K562 (cell line): ENCODE data around the gene PDE1C. TPM values are rescaled to one million over a fixed set of nuclear protein-coding genes. Genes with fewer than 3 reads are reported as not detected.
A peak's percentile ranks its signal among the peaks of the same experiment; 100 is the strongest.

Experiments
- ATAC-seq: fragments of 200-7000 bp; cut with Tn5 transposase; 3 replicates; pipeline ENCODE4 v1.9.1; 2020; ENCODE audit warnings: moderate library complexity
- BruUV-seq: library from RNA; stranded (reverse); fragments of 400-500 nt; replicated peaks from 2 replicates; lab custom pipeline; 2021; lab: Mats Ljungman, UMichigan
- CTCF ChIA-PET: fragments of 300-600 bp; formaldehyde crosslinking; extraction: SDS; loops from one replicate; lab custom pipeline; 2021; ENCODE audit warnings: low intra/inter-chr PET ratio; lab: Yijun Ruan, JAX
- POLR2A ChIA-PET: fragments of 300-600, 350-650 bp; sonication (Branson Sonifier 250); formaldehyde crosslinking; extraction: SDS; loops from one replicate; lab custom pipeline; 2021; ENCODE audit warnings: antibody characterized with exemption, inconsistent platforms; lab: Yijun Ruan, JAX
- DNase-seq, 4 experiments: peaks; one replicate each; pipeline versions ENCODE4 v3.0.0 to v3.0.0-alpha.2; 2011 to 2018; ENCODE audit warnings: low spot score in 3 of 4, mixed read lengths in 3 of 4; ENCODE audit errors: extremely low read depth in 1 of 4
- FAIRE-seq: peaks from 2 replicates; lab custom pipeline; 2011; peaks lifted over from hg19 to GRCh38; lab: Jason Lieb, UNC
- H2AFZ ChIP-seq: 2 replicates; pipeline ENCODE4 v1.6.0; 2011; ENCODE audit warnings: low read depth, low read length, control low read depth, inconsistent platforms
- H3K27ac ChIP-seq: fragments of 200-600 bp; 3 replicates; pipeline ENCODE4 v1.8.0; 2011; ENCODE audit warnings: low read depth, mild to moderate bottlenecking, control low read depth, inconsistent platforms, low read length, moderate library complexity, mixed read lengths; ENCODE audit errors: extremely low read depth
- H3K27me3 ChIP-seq, 2 experiments: fragments of 300-600 bp in 1 of 2; 2 replicates in 1 of 2; 3 replicates in 1 of 2; pipeline versions ENCODE4 v1.6.0 to v1.8.0; 2011; ENCODE audit warnings: inconsistent platforms in 2 of 2, low read length in 2 of 2, mild to moderate bottlenecking in 1 of 2, mixed read lengths in 1 of 2, moderate library complexity in 1 of 2; ENCODE audit not compliant: control insufficient read depth in 2 of 2, insufficient read depth in 2 of 2
- H3K36me3 ChIP-seq: fragments of 300-600 bp; 3 replicates; pipeline ENCODE4 v1.8.0; 2011; ENCODE audit warnings: mild to moderate bottlenecking, low read length, inconsistent platforms; ENCODE audit not compliant: control insufficient read depth, insufficient read depth
- H3K4me1 ChIP-seq, 2 experiments: fragments of 200-600 bp in 1 of 2; replicated peaks in 1 of 2; 2 replicates in 1 of 2; 3 replicates in 1 of 2; pipeline versions ENCODE4 v1.5.1 to v1.8.0; 2011; ENCODE audit warnings: inconsistent platforms in 2 of 2, low read length in 2 of 2, mild to moderate bottlenecking in 1 of 2, mixed read lengths in 1 of 2, moderate library complexity in 1 of 2; ENCODE audit not compliant: control insufficient read depth in 2 of 2, insufficient read depth in 2 of 2
- H3K4me2 ChIP-seq: 2 replicates; pipeline ENCODE4 v1.6.1; 2011; ENCODE audit warnings: low read length, control low read depth, inconsistent platforms, mixed read lengths; ENCODE audit not compliant: insufficient read depth
- H3K4me3 ChIP-seq: fragments of 200-600 bp; sonication (generic), shearing (Covaris generic); 2 replicates; pipeline ENCODE4 v1.5.1; 2016; ENCODE audit warnings: control low read depth, inconsistent platforms
- H3K79me2 ChIP-seq: fragments of 200-600 bp; 3 replicates; pipeline ENCODE4 v1.8.0; 2011; ENCODE audit warnings: low read length, inconsistent platforms; ENCODE audit not compliant: control insufficient read depth, insufficient read depth
- H3K9ac ChIP-seq, 2 experiments: 2 replicates each; pipeline versions ENCODE4 v1.6.0 to v1.6.1; 2011; ENCODE audit warnings: low read depth in 2 of 2, low read length in 2 of 2, control low read depth in 1 of 2, inconsistent platforms in 1 of 2, mild to moderate bottlenecking in 1 of 2, mixed read lengths in 1 of 2; ENCODE audit not compliant: insufficient read depth in 1 of 2
- H3K9me1 ChIP-seq: one replicate; pipeline ENCODE4 v1.6.0; 2011; ENCODE audit warnings: inconsistent platforms, mild to moderate bottlenecking, low read length, moderate library complexity; ENCODE audit not compliant: control insufficient read depth, insufficient read depth
- H3K9me3 ChIP-seq: replicated peaks from 2 replicates; pipeline ENCODE4 v1.5.1; 2011; ENCODE audit warnings: low read depth, low read length, inconsistent platforms; ENCODE audit not compliant: control insufficient read depth, insufficient read depth
- H4K20me1 ChIP-seq: replicated peaks from 2 replicates; pipeline ENCODE4 v1.6.1; 2011; ENCODE audit warnings: low read length, inconsistent platforms, mixed read lengths; ENCODE audit not compliant: control insufficient read depth, insufficient read depth
- CEBPG ChIP-seq, 3 experiments: fragments of 200-800 bp in 1 of 3; sonication (Bioruptor generic) in 1 of 3; sonication (generic) in 1 of 3; formaldehyde crosslinking in 1 of 3; IDR thresholded peaks in 2 of 3; conservative IDR thresholded peaks in 1 of 3; 2 replicates each; pipeline versions ENCODE4 v1.6.1 to v1.8.0; 2016 to 2022; ENCODE audit warnings: missing compliant biosample characterization in 2 of 3, missing genetic modification characterization in 2 of 3, mild to moderate bottlenecking in 1 of 3, missing genetic modification reagents in 1 of 3
- HNRNPL ChIP-seq: fragments of 200-400 bp; formaldehyde crosslinking; IDR thresholded peaks from 2 replicates; pipeline ENCODE4 v1.6.1; 2017; ENCODE audit warnings: low read depth, mild to moderate bottlenecking, low read length
- ZNF589 ChIP-seq: fragments of 200-800 bp; sonication (Bioruptor generic); IDR thresholded peaks from 2 replicates; pipeline ENCODE4 v1.6.1; 2016; ENCODE audit warnings: low read depth, missing genetic modification characterization, missing compliant biosample characterization
- WGBS: fragments of 100-300 bp; shearing (Covaris generic); methylation state at CpG from one replicate; pipeline ENCODE4 v1.1.6; 2016; ENCODE audit warnings: low coverage, mixed read lengths; ENCODE audit not compliant: insufficient coverage; ENCODE audit errors: missing lambda C conversion rate; 5-methylcytosine and 5-hydroxymethylcytosine counted together
- in situ Hi-C: fragments of 300-500 bp; cut with MboI; formaldehyde crosslinking; loops from 4 replicates; pipeline ENCODE4 v1.15.0; 2018; ENCODE audit warnings: inconsistent platforms, mixed read lengths
- intact Hi-C: fragments of 100-400 bp; cut with micrococcal nuclease; formaldehyde crosslinking; loops from 2 replicates; pipeline ENCODE4 v1.14.2; 2022
- polyA plus RNA-seq, 8 experiments: library from polyadenylated mRNA; depleted of rRNA in 4 of 8; stranded (reverse) in 5 of 8; unstranded in 3 of 8; fragments of >200 nt; fragmentation: Nextera tagmentation in 2 of 8; fragmentation: Illumina TruSeq in 1 of 8; extraction: Ambion mirVana in 2 of 8; extraction: Trizol in 1 of 8; gene quantifications; 2 replicates each; pipeline versions ENCODE4 v1.2.1 to v1.2.3, GENCODE V29; 2011 to 2014; ENCODE audit warnings: inconsistent platforms in 1 of 8, missing spikeins in 1 of 8
- total RNA-seq, 7 experiments: library from RNA; depleted of rRNA in 6 of 7; stranded (reverse); fragments of >200 nt in 6 of 7; fragmentation: Illumina TruSeq in 2 of 7; extraction: Trizol in 2 of 7; gene quantifications; 2 replicates each; pipeline versions ENCODE4 v1.2.1 to v1.2.3, GENCODE V29; 2011 to 2021; ENCODE audit warnings: low replicate concordance in 1 of 7

The PDE1C gene
- total and polyA plus RNA-seq, 9 of the 15 experiments (the other 6 are each of a cell fraction or from before 2014, with no cell fraction given), result under 0.01 to 0.01 TPM; not detected in 7

- no peak for DNase-seq
- H3K4me3 ChIP-seq, result no peak overlapping the region
- H3K4me2 ChIP-seq, result no peak overlapping the region
- in situ Hi-C loops (no loop called here), intact Hi-C loops (no loop called here)
- no peaks in the 10 kb centered on the region for H3K9me3 ChIP-seq
- no peak for TF ChIP-seq ZNF589 (CRISPR knock-in tag)
- H4K20me1 ChIP-seq, result no peaks in the 10 kb centered on the region
- WGBS, result 0% methylated on average over 2 of the region's 2 CpGs
- no peaks in the 10 kb centered on the region for H3K27me3 ChIP-seq
- CTCF ChIA-PET, result no interaction called here
- no peaks in the 10 kb centered on the region for H3K79me2 ChIP-seq
- no peak overlapping the region for H3K27ac ChIP-seq
- no peak for FAIRE-seq
- no peaks in the 10 kb centered on the region for H3K36me3 ChIP-seq
- H3K4me1 ChIP-seq, result no peaks in the 10 kb centered on the region
- no peak overlapping the region for H3K9ac ChIP-seq
- POLR2A ChIA-PET, result no interaction called here
- H2AFZ ChIP-seq, result no peak overlapping the region
- BruUV-seq, result no TSS peak
- no peak for ATAC-seq
- no peaks in the 10 kb centered on the region for H3K9me1 ChIP-seq
These were observed 147.4 kb downstream of the PDE1C start for GRCh38 chr7:31922848-31923247.

DNA sequence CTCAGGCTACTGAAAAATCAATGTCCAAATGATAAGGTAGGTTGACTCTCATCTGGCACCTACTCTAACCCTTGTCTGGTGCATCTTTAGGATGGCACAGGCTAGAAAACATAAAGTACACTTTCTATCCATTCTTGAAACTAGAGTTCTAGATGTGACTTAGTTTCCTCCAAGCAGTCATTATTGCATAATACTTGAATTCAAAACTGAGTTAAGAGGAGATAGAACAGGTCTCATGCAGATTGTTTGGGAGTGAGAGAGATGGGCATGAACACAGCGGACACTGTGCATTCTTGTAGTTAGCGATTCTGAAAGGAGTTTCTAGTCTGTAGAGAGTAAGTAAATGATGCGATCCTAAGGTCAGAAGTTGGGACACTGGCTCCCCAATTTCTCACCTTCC, 149.2 kb downstream of the PDE1C start:
- CTCF ChIA-PET, result no interaction called here
- in situ Hi-C loops, result no loop called here
- no peak overlapping the region for H3K4me3 ChIP-seq

More for the DNA sequence above, 149.2 kb downstream of the PDE1C start:
- Histone ChIP-seq H3K4me1 (no peaks in the 10 kb centered on the region), H3K9ac (no peak overlapping the region), H4K20me1 (no peaks in the 10 kb centered on the region)
- no peak for ATAC-seq
- TF ChIP-seq HNRNPL (no peak), CEBPG (CRISPR knock-in tag; IDR thresholded peaks at IDR 0.05) (no peak), CEBPG (tag; conservative IDR thresholded peaks at IDR 0.05 in 1 of 2, IDR thresholded peaks at IDR 0.05 in 1 of 2) (peak in 1 of 2 experiments; percentile 51; a peak in 1 of 4 replicates)
- TF ChIP-seq, all 486 proteins: peak for 1
- no peaks in the 10 kb centered on the region for H3K27me3 ChIP-seq
- no peak for DNase-seq
- H2AFZ ChIP-seq, result no peak overlapping the region
- no peak for FAIRE-seq
- no TSS peak for BruUV-seq
- no peak overlapping the region for H3K4me2 ChIP-seq
- no peaks in the 10 kb centered on the region for H3K9me3 ChIP-seq
- H3K36me3 ChIP-seq, result no peaks in the 10 kb centered on the region
- H3K79me2 ChIP-seq, result no peaks in the 10 kb centered on the region
- no peaks in the 10 kb centered on the region for H3K9me1 ChIP-seq
- H3K27ac ChIP-seq, result no peak overlapping the region
- 0% methylated on average over 3 of the region's 3 CpGs for WGBS
- POLR2A ChIA-PET, result no interaction called here
- intact Hi-C loops, result no loop called here
